Dermis blood vessel endothelial cell (primary cell): ENCODE results near the gene ZNF747. TPM values are rescaled to one million over a fixed set of nuclear protein-coding genes. Genes with fewer than 3 reads are reported as not detected.
"Not testable (repeated sequence)": the region's sequence is repeated elsewhere in the genome, so short reads cannot be mapped to it uniquely, and the experiment has no call there.

Experiments
- DNase-seq: peaks from one replicate; pipeline ENCODE4 v3.0.0; 2010
- total RNA-seq: library from RNA; depleted of rRNA; stranded (reverse); fragments of >200 nt; gene quantifications from 2 replicates; pipeline ENCODE4 v1.2.3, GENCODE V29; 2014

Gene ZNF747
- total RNA-seq, 1 donor from 2014 or later = 8.7 TPM

GRCh38 chr16:30557957-30558788 is 23.5 kb upstream of the ZNF747 start, which contains the start of gene ZNF764:
TSS of gene ZNF764 (minus strand) at chr16:30558374. CDS start at chr16:30558182, 192 bp downstream.
- peak; percentile 99 for DNase-seq

GRCh38 chr16:30557707-30557956 is 23.0 kb upstream of the ZNF747 start:
- no peak for DNase-seq

- no peak for DNase-seq
Observed at GRCh38 chr16:30556125-30556473, 21.4 kb upstream of the ZNF747 start.

- no peak for DNase-seq
Observed at GRCh38 chr16:30555315-30556124, 20.9 kb upstream of the ZNF747 start.

- DNase-seq = peak; percentile 33
Observed at GRCh38 chr16:30554557-30555314, 20.1 kb upstream of the ZNF747 start.

- DNase-seq = no peak
Observed at GRCh38 chr16:30553393-30553899, 18.8 kb upstream of the ZNF747 start.

- no peak for DNase-seq
Observed at GRCh38 chr16:30552956-30553355, 18.3 kb upstream of the ZNF747 start.

- no peak for DNase-seq
Observed at GRCh38 chr16:30551781-30552180, 17.1 kb upstream of the ZNF747 start.

GRCh38 chr16:30548416-30549253 is 14.0 kb upstream of the ZNF747 start:
- no peak for DNase-seq

- DNase-seq = no peak
Observed at GRCh38 chr16:30546115-30546514, 11.5 kb upstream of the ZNF747 start.

- DNase-seq = no peak
Observed at GRCh38 chr16:30543067-30543466, 8.4 kb upstream of the ZNF747 start.

GRCh38 chr16:30541502-30542329 is 7.1 kb upstream of the ZNF747 start:
- DNase-seq = peak; percentile 70

- DNase-seq = not testable (repeated sequence)
Observed at GRCh38 chr16:30540916-30541464, 6.3 kb upstream of the ZNF747 start.

- not testable (repeated sequence) for DNase-seq
Observed at GRCh38 chr16:30539986-30540526, 5.4 kb upstream of the ZNF747 start.

- no peak for DNase-seq
Observed at GRCh38 chr16:30539000-30539964, 4.6 kb upstream of the ZNF747 start.

- DNase-seq = not testable (repeated sequence)
Observed at GRCh38 chr16:30536391-30537024, 1.9 kb upstream of the ZNF747 start.

GRCh38 chr16:30535777-30536190 is 1.1 kb upstream of the ZNF747 start:
- DNase-seq = peak; percentile 85

- DNase-seq = peak; percentile 50
Observed at GRCh38 chr16:30535106-30535776, 583 bp upstream of the ZNF747 start.
